IMR-90 (cell line): ENCODE measurements around the gene CTNND2. TPM values are rescaled to one million over a fixed set of nuclear protein-coding genes. Genes with fewer than 3 reads are reported as not detected.

ENCODE experiments used
- ATAC-seq: fragments of 200-7000 bp; cut with Tn5 transposase; 2 replicates; pipeline ENCODE4 v1.9.1; 2020; ENCODE audit warnings: low read depth, mild to moderate bottlenecking, moderate library complexity
- BruUV-seq: library from RNA; stranded (reverse); fragments of 400-500 nt; replicated peaks from 2 replicates; lab custom pipeline; 2021; lab: Mats Ljungman, UMichigan
- CTCF ChIA-PET: fragments of 300-600 bp; formaldehyde crosslinking; extraction: SDS; loops from one replicate; lab custom pipeline; 2021; ENCODE audit warnings: antibody characterized with exemption; lab: Yijun Ruan, JAX
- POLR2A ChIA-PET: fragments of 300-600 bp; sonication (Branson Sonifier 250); formaldehyde crosslinking; loops from one replicate; lab custom pipeline; 2022; ENCODE audit warnings: antibody characterized with exemption; ENCODE audit not compliant: unreplicated experiment; lab: Charles Lee
- DNase-seq: peaks from one replicate; pipeline ENCODE4 v3.0.0; 2013
- H2AFZ ChIP-seq: replicated peaks from 2 replicates; pipeline ENCODE3; 2013; ENCODE audit warnings: low read length, mild to moderate bottlenecking; ENCODE audit not compliant: poor library complexity
- H2AK5ac ChIP-seq: 2 replicates; pipeline ENCODE4 v1.6.1; 2013; ENCODE audit warnings: low read depth, low read length, inconsistent platforms
- H2AK9ac ChIP-seq: replicated peaks from 2 replicates; pipeline ENCODE3; 2013; ENCODE audit warnings: mild to moderate bottlenecking, low read depth, low read length, moderate library complexity; ENCODE audit not compliant: poor library complexity
- H2BK120ac ChIP-seq: 2 replicates; pipeline ENCODE4 v1.6.1; 2013; ENCODE audit warnings: low read depth, low read length, inconsistent platforms
- H2BK15ac ChIP-seq: 3 replicates; pipeline ENCODE4 v1.6.1; 2013; ENCODE audit warnings: low read depth, low read length, inconsistent platforms
- H2BK20ac ChIP-seq: 2 replicates; pipeline ENCODE4 v1.6.1; 2013; ENCODE audit warnings: low read depth, mild to moderate bottlenecking, inconsistent platforms, low read length, moderate library complexity
- H2BK5ac ChIP-seq: 2 replicates; pipeline ENCODE4 v1.6.1; 2013; ENCODE audit warnings: mild to moderate bottlenecking, low read depth, low read length, inconsistent platforms; ENCODE audit not compliant: poor library complexity, severe bottlenecking
- H3K14ac ChIP-seq: replicated peaks from 2 replicates; pipeline ENCODE4 v1.6.1; 2013; ENCODE audit warnings: low read depth, low read length, inconsistent platforms
- H3K18ac ChIP-seq: 2 replicates; pipeline ENCODE4 v1.6.1; 2013; ENCODE audit warnings: low read depth, low read length, control low read depth
- H3K23ac ChIP-seq: 2 replicates; pipeline ENCODE4 v1.6.1; 2013; ENCODE audit warnings: low read depth, low read length, inconsistent platforms
- H3K27ac ChIP-seq: 2 replicates; pipeline ENCODE4 v1.5.1; 2013; ENCODE audit warnings: mild to moderate bottlenecking, control low read depth, low read length; ENCODE audit not compliant: insufficient read depth
- H3K27me3 ChIP-seq: 2 replicates; pipeline ENCODE4 v1.6.1; 2013; ENCODE audit warnings: low read length; ENCODE audit not compliant: control insufficient read depth, insufficient read depth
- H3K36me3 ChIP-seq: 2 replicates; pipeline ENCODE4 v1.6.1; 2013; ENCODE audit warnings: low read length, mixed read lengths; ENCODE audit not compliant: control insufficient read depth, insufficient read depth
- H3K4ac ChIP-seq: 2 replicates; pipeline ENCODE4 v1.6.1; 2013; ENCODE audit warnings: low read depth, low read length, inconsistent platforms
- H3K4me1 ChIP-seq: 2 replicates; pipeline ENCODE4 v1.6.1; 2013; ENCODE audit warnings: low read length, mixed read lengths; ENCODE audit not compliant: control insufficient read depth, insufficient read depth
- H3K4me2 ChIP-seq: 2 replicates; pipeline ENCODE4 v1.6.1; 2013; ENCODE audit warnings: low read depth, mild to moderate bottlenecking, control low read depth, low read length, moderate library complexity
- H3K4me3 ChIP-seq: 2 replicates; pipeline ENCODE4 v1.5.1; 2013; ENCODE audit warnings: low read depth, mild to moderate bottlenecking, control low read depth, low read length, moderate library complexity; ENCODE audit not compliant: insufficient read depth
- H3K56ac ChIP-seq: 2 replicates; pipeline ENCODE4 v1.6.1; 2013; ENCODE audit warnings: low read length, inconsistent platforms; ENCODE audit not compliant: insufficient read depth; ENCODE audit errors: extremely low read depth
- H3K79me1 ChIP-seq, 2 experiments: 2 replicates each; pipeline ENCODE4 v1.6.1; 2013; ENCODE audit warnings: low read length in 2 of 2, inconsistent platforms in 1 of 2, low read depth in 1 of 2
- H3K9ac ChIP-seq: 2 replicates; pipeline ENCODE4 v1.6.1; 2013; ENCODE audit warnings: low read depth, low read length, control low read depth
- H3K9me1 ChIP-seq: 2 replicates; pipeline ENCODE4 v1.6.1; 2013; ENCODE audit warnings: low read length, inconsistent platforms; ENCODE audit not compliant: insufficient read depth
- H3K9me3 ChIP-seq: 2 replicates; pipeline ENCODE4 v1.6.1; 2013; ENCODE audit warnings: low read length; ENCODE audit not compliant: control insufficient read depth, insufficient read depth
- H4K20me1 ChIP-seq: 2 replicates; pipeline ENCODE4 v1.6.1; 2013; ENCODE audit warnings: low read length, inconsistent platforms; ENCODE audit not compliant: insufficient read depth
- H4K5ac ChIP-seq: 2 replicates; pipeline ENCODE4 v1.6.1; 2013; ENCODE audit warnings: mild to moderate bottlenecking, low read depth, low read length, control low read depth
- H4K8ac ChIP-seq, 2 experiments: 2 replicates each; pipeline ENCODE4 v1.6.1; 2013; ENCODE audit warnings: low read depth in 2 of 2, low read length in 2 of 2, control low read depth in 1 of 2, inconsistent platforms in 1 of 2
- H4K91ac ChIP-seq: 2 replicates; pipeline ENCODE4 v1.6.1; 2013; ENCODE audit warnings: low read depth, low read length, inconsistent platforms; ENCODE audit not compliant: insufficient read depth
- BHLHE40 ChIP-seq: fragments of 150-350 bp; IDR thresholded peaks from 2 replicates; pipeline ENCODE4 v1.6.1; 2016; ENCODE audit warnings: mild to moderate bottlenecking, low read depth, low read length
- CHD1 ChIP-seq: IDR thresholded peaks from 2 replicates; pipeline ENCODE4 v1.6.1; 2012; ENCODE audit warnings: low read depth, low read length, improper control_type of control experiment
- MAZ ChIP-seq: IDR thresholded peaks from 2 replicates; pipeline ENCODE4 v1.6.1; 2012; ENCODE audit warnings: low read depth, mild to moderate bottlenecking, low read length, improper control_type of control experiment, moderate library complexity, borderline replicate concordance
- RCOR1 ChIP-seq: IDR thresholded peaks from 2 replicates; pipeline ENCODE4 v1.6.1; 2012; ENCODE audit warnings: mild to moderate bottlenecking, low read length, improper control_type of control experiment; ENCODE audit not compliant: insufficient replicate concordance
- WGBS, 2 experiments: methylation state at CpG; one replicate each; pipeline versions ENCODE4 v1.1.5 to v1.1.7; 2013; ENCODE audit warnings: missing lambda C conversion rate in 2 of 2; ENCODE audit not compliant: insufficient read length in 1 of 2; ENCODE audit errors: extremely low coverage in 2 of 2; 5-methylcytosine and 5-hydroxymethylcytosine counted together
- dilution Hi-C: fragments of 300-500 bp; cut with HindIII; formaldehyde crosslinking; loops from one replicate; pipeline ENCODE4 v1.14.3; 2018; ENCODE audit warnings: low sequenced_read_pairs; ENCODE audit not compliant: unreplicated experiment
- in situ Hi-C: fragments of 300-500 bp; cut with MboI; formaldehyde crosslinking; loops from 3 replicates; pipeline ENCODE4 v1.14.3; 2019; ENCODE audit warnings: low sequenced_read_pairs, inconsistent platforms, mixed read lengths
- intact Hi-C: fragments of 100-400 bp; cut with micrococcal nuclease; formaldehyde crosslinking; loops from 2 replicates; pipeline ENCODE4 v1.10.0; 2022
- polyA plus RNA-seq, 3 experiments: library from polyadenylated mRNA; depleted of rRNA; stranded (reverse); fragments of >200 nt; gene quantifications; 2 replicates each; pipeline ENCODE4 v1.2.3, GENCODE V29; 2012; ENCODE audit warnings: low replicate concordance in 1 of 3
- total RNA-seq: library from RNA; depleted of rRNA; stranded (reverse); fragments of >200 nt; gene quantifications from 2 replicates; pipeline ENCODE4 v1.2.3, GENCODE V29; 2012
- TF ChIP-seq, protein P1 (sequence below): fragments of 150-350 bp; IDR thresholded peaks from 2 replicates; pipeline ENCODE4 v1.6.1; 2017; ENCODE audit warnings: mild to moderate bottlenecking, antibody characterized with exemption, low read length, low read depth

Gene CTNND2
- total and polyA plus RNA-seq, 2 of the 4 experiments (the other 2 are of a cell fraction), result not detected

DNA sequence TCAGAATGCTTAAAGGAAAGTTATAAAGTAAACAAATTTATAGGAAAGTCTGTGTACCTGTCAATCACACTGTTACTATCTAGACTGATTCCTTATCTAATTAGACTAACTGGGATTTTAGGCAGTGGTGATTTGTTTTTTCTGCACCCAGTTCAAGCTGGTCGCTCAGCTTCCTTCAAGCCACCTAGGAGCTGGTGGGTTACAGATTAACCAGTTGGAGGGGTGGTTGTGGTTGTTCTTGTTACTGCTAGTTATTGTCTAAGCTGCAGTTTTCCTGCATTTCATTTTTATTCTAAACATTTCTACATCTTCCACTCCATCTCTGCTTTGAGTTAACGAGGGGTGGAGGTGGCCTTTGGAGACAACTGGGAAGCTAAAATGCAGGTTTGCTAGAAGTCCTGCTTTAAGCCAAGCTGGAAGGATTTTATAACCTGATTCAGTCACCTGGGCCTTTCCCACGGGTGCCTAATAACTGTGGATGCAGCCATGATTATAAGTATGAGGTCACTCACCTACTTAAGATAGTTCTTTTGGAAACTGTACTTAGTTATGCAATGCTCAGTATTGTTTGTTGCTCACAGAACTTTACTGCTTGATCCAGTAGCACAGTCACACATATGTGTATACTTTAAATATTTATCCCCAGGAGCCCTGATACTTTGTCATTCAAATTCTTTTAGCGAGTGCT is 839.3 kb downstream of the CTNND2 start:
- intact Hi-C loops (loop anchor here (5.0 kb wide), 1 partner anchor 203 kb away; no protein-coding TSS in a partner anchor), in situ Hi-C loops (no loop called here), dilution Hi-C loops (no loop called here)
- Histone ChIP-seq H4K5ac (no peak overlapping the region), H3K4me1 (no peaks in the 10 kb centered on the region), H3K4me3 (no peak overlapping the region), H3K27ac (no peak overlapping the region), H3K4ac (no peak overlapping the region), H2BK20ac (no peak overlapping the region), H2BK15ac (no peak overlapping the region), H2AK5ac (no peak overlapping the region), H4K91ac (no peak overlapping the region), H2BK5ac (no peak overlapping the region), H4K20me1 (no peaks in the 10 kb centered on the region), H3K9me1 (no peaks in the 10 kb centered on the region), H2AK9ac (no peak overlapping the region), H3K79me1 (no peaks in the 10 kb centered on the region), H4K8ac (no peak overlapping the region), H3K9me3 (no peaks in the 10 kb centered on the region), H3K9ac (no peak overlapping the region), H2BK120ac (no peak overlapping the region), H3K36me3 (no peaks in the 10 kb centered on the region), H3K23ac (no peak overlapping the region), H3K14ac (no peak overlapping the region), H3K18ac (no peak overlapping the region), H2AFZ (no peak overlapping the region), H3K4me2 (no peak overlapping the region), H3K56ac (no peak overlapping the region), H3K27me3 (peaks cover 8% of the 10 kb centered on the region)
- POLR2A ChIA-PET, result no interaction called here
- TF ChIP-seq CHD1 (no peak), RCOR1 (no peak), MAZ (no peak), BHLHE40 (no peak)
- TF ChIP-seq, protein P1, sequence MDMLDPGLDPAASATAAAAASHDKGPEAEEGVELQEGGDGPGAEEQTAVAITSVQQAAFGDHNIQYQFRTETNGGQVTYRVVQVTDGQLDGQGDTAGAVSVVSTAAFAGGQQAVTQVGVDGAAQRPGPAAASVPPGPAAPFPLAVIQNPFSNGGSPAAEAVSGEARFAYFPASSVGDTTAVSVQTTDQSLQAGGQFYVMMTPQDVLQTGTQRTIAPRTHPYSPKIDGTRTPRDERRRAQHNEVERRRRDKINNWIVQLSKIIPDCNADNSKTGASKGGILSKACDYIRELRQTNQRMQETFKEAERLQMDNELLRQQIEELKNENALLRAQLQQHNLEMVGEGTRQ, result no peak
- WGBS, 2 experiments, result no CpG with 5 or more reads among the region's 4 CpGs
- no TSS peak for BruUV-seq
- ATAC-seq, result no peak
- DNase-seq, result no peak
- CTCF ChIA-PET, result no interaction called here
